ENCODE data around the gene OSBPL8.
"Not testable (repeated sequence)": the region's sequence is repeated elsewhere in the genome, so short reads cannot be mapped to it uniquely, and the experiment has no call there.

Gene OSBPL8

GRCh38 chr12:76529226-76529918 lies 30.2 kb downstream of the OSBPL8 start:
- no peak for DNase-seq (ENCODE audit: low read depth)

DNA sequence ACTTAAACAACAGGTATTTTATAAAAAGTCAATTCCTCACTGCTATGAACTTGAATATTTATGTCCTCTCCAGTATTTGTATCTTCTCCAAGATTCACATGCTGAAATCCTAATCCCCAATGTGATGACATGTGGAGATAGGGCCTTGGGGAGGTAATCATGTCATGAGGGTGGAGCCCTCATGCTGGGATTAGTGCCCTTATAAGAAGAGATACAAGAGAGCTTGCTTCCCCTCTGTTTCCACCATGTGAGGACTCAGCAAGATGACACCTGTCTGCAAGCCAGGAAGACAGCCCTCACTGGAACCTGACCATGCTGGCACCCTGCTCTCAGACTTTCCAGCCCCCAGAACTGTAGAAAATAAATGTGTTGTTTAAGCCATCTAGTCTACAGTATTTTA lies 36.2 kb downstream of the OSBPL8 start:
- DNase-seq (ENCODE audit: low read depth) = no peak

- DNase-seq (ENCODE audit: low read depth) = no peak
Observed at GRCh38 chr12:76520348-76520747, 39.2 kb downstream of the OSBPL8 start.

- no peak for DNase-seq (ENCODE audit: low read depth)
Observed at GRCh38 chr12:76519538-76519937, 40.0 kb downstream of the OSBPL8 start.

DNA sequence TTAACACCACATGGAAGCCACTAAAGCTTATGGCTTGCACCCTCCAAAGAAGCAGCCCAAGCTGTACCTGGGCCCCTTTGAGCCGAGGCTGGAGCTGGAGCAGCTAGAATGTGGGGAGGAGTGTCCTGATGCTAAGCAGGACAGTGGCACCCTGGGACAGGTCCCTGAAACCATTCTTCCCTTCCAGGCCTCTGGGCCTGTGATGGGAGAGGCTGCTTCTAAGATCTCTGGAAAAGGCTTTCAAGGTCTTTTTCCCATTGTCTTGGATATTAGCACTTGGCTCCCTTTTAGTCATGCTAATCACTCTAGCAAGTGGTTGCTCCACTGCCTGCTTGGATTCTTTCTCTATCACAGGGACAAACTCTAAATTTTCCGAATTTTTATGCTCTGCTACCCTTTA lies 40.9 kb downstream of the OSBPL8 start:
- DNase-seq (ENCODE audit: low read depth) = no peak

GRCh38 chr12:76515271-76515670 lies 44.3 kb downstream of the OSBPL8 start:
- no peak for DNase-seq (ENCODE audit: low read depth)

GRCh38 chr12:76511116-76511716 lies 48.4 kb downstream of the OSBPL8 start:
- not testable (repeated sequence) for DNase-seq (ENCODE audit: low read depth)

DNA sequence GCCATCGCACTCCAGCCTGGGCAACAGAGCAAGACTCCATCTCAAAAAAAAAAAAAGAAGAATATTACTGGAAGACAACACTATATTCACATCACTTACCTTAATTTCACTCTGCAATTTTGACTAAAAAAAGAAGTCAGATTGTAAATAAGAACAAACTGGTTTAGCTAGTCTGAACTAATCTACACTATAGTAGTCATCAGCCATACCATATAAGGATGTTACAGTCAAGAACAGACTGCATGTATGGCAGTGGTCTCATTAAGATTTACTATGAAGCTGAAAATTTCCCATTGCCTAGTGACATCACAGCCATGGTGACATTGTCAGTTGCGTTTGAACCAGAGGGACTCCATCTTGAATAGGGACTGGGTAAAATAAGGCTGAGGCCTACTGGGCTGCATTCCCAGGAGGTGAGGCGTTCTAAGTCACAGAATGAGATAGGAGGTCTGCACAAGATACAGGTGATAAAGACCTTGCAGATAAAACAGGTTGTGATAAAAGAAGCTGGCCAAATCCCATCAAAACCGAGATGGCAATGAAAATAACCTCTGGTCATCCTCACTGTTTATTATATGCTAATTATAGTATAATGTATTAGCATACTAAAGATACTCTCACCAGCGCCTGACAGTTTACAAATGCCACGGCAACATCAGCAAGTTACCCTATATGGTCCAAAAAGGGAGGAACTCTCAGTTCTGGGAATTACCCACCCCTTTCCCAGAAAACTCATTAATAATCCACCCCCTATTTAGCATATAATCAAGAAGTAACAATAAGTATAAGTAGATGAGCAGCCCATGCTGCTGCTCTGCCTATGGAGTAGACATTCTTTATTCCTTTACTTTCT lies 51.2 kb downstream of the OSBPL8 start:
- DNase-seq (ENCODE audit: low read depth) = no peak

DNA sequence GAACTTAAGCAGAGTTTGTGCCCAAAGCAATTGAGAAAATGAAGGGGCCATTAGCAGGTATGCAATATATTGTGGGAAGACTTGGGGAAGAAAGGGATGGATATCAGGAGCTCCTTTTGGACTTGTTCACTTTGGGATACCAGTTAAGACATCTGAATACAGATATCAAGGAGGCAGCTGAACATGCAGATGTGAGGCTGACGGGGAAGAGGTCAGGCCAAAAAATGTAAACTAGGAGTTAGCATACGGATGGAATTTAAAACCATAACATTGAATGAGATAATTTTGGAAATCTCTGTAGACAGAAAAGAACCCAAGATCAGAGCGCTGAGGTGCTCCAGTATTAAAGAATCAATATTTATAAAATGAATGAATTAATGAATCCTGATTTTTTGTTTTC lies 53.4 kb downstream of the OSBPL8 start:
- DNase-seq (ENCODE audit: low read depth) = no peak

DNA sequence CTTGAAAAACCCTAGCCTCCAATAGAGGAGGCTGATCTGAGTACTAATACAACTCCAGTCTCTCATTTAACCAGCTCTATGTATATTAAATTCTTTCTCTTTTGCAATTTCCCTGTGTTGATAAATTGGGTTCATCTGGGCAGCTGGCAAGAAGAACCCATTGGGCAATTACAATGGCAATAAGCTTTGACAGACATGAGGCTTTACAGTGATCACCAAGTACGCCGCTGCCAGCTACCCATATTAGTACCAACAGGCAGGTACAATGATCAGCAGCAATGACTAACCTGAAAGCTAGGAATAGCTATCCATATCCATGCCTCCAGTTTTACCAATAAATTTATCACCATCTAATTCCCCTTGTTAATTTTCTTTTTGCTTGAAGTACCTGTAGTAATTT lies 54.5 kb downstream of the OSBPL8 start:
- no peak for DNase-seq (ENCODE audit: low read depth)

DNA sequence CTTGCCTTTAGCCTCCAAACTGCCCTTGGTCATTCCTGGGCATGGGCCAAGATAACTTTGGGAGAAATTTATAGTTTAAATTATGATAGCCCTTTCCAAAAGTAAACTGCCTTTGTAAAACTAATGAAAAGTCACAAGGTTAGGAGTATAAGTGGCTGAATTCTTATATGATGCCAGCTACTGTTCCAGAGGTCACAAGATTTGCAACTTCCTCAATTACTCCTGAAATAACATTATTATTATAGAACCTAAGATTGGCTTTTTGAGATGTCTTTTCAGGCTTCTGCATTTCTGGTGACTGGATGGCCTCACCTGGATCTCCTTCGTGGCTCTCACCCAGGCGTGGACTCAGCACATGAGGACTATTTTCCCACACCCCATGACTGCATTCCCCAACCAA lies 55.0 kb downstream of the OSBPL8 start:
- no peak for DNase-seq (ENCODE audit: low read depth)

DNA sequence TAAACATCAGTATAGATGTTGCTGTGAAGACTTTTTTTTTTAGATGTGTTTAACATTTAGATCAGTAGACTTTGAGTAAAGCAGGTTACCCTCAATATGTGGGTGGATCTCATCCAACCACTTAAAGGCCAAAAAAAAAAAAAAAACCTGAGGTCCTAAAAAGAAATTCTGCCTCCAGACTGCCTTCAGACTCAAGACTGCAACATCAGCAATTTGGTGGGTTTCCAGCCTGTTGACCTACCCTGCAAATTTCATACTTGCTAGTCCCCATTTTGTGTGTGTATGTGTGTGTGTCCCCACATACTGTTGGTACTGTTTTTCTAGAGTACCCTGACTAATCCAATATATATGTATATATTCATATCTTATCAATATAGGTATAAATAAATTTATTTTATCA lies 55.6 kb downstream of the OSBPL8 start:
- no peak for DNase-seq (ENCODE audit: low read depth)

DNA sequence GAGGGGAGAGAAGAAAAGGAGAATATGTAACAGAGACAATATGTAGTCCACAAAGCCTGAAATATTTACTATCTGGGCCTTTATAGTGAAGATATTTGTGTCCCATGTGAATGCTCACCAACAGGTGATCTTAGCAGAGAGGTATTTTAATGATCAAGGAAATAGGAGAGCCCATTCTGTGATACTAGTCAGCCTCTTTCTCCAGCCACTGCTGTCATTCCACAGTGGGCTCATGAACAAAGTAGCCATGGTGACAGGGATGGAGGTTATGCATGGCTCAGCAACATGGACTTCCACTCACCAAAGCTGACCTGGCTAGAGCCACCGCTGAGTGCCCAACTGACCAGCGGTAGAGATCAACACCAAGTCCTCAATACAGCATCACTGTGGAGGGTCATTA lies 58.2 kb downstream of the OSBPL8 start:
- no peak for DNase-seq (ENCODE audit: low read depth)

- not testable (repeated sequence) for DNase-seq (ENCODE audit: low read depth)
Observed at GRCh38 chr12:76499136-76499535, 60.4 kb downstream of the OSBPL8 start.

DNA sequence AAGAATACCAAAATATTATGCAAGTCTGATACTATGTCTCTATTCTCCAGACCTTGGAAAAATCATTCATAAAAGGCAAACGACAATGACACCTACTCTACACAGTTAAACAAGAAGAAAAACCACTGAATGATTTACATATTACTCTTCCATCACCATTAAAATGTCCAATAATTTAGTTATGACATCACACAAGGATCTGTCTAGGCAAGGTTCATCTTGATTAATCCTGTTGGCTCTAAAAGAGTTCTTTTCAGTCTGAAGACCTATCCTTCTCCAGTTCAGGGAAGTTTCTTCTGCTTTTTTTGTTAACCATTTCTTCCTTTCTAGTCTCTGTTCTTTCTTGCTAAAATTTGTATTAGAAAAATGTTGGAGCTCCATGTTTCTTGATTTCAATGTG lies 64.0 kb downstream of the OSBPL8 start:
- DNase-seq (ENCODE audit: low read depth) = no peak

- DNase-seq (ENCODE audit: low read depth) = no peak
Observed at GRCh38 chr12:76491292-76491691, 68.3 kb downstream of the OSBPL8 start.

DNA sequence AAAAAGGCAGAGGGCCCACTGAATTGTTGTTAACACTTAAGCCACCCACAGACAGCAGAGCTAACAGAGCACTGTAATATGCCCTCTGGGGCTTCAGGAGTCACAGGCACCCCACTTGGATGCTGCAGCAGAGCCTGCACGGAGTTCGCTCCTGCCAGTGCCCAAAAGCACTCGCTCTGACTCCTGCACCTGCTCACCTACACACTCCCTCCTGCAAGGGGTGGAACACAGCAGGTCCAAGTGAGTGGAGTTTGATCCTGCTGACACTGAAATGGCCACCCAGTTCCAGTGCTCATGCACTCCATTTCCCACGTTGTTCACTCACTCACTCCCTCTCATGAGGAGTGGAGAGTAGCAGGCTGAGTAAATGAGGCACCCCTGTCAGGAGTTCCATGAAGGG lies 68.8 kb downstream of the OSBPL8 start:
- DNase-seq (ENCODE audit: low read depth) = no peak

DNA sequence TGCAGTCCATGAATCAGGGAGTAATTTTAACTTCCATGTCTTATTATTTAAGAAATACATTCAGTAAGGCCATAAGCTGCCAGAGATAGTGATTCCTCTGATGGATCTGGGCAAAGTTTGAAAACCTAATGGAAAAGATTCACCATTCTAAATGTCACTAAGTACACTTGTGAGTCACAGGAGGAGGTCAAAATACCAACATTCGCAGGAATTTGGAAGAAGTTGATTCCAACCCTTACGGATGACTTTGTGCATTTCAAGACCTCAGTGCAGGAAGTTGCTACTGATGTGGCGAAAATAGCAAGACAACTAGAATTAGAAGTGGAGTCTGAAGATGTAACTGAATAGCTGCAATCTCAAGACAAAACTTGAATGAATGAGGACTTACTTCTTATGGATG lies 69.8 kb downstream of the OSBPL8 start:
- no peak for DNase-seq (ENCODE audit: low read depth)

- no peak for DNase-seq (ENCODE audit: low read depth)
Observed at GRCh38 chr12:76486011-76486410, 73.6 kb downstream of the OSBPL8 start.

- no peak for DNase-seq (ENCODE audit: low read depth)
Observed at GRCh38 chr12:76480796-76481195, 78.8 kb downstream of the OSBPL8 start.

DNA sequence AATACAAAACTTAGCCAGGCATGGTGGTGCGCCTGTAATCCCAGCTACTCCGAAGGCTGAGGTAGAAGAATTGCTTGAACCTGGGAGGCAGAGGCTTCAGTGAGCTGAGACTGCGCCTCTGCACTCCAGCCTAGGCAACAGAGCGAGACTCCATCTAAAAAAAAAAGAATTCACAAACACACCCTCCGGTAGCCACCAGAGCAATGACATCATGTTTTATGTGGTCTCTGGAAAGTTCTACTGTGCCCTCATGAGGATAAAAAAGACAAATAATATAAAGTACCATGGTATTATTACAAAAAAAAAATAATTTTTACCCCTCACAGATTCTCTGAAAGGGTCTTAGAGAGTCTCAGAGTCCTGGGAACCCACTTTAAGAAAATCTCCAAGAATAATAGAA lies 81.5 kb downstream of the OSBPL8 start:
- no peak for DNase-seq (ENCODE audit: low read depth)

DNA sequence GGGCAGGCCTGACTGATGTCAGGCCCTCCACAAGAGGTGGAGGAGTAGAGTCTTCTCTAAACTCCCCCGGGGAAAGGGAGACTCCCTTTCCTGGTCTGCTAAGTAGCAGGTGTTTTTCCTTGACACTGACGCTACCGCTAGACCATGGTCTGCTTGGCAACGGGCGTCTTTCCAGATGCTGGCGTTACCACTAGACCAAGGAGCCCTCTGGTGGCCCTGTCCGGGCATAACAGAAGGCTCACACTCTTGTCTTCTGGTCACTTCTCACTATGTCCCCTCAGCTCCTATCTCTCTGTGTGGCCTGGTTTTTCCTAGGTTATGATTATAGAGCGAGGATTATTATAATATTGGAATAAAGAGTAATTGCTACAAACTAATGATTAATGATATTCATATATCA lies 86.7 kb downstream of the OSBPL8 start:
- not testable (repeated sequence) for DNase-seq (ENCODE audit: low read depth)

DNA sequence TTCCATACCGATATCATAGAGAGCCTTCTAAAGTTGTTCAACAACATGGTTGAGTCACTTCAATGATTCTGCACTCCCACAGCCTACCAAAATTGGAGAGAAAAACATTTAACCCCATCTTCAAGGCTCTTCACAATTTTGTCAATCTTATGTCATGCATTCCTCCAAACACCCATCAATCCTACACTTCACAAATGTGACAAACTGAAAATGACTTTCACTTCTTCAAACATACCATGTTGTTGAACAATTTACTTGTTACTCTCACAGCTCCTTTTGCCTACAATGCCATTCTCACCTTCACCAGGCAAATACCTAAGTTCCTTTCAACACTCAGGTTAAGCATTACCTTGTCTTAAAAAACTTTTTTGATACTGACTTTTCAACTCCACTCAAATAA lies 88.0 kb downstream of the OSBPL8 start:
- DNase-seq (ENCODE audit: low read depth) = no peak
